AG04449 (cell line): ENCODE results near the gene SPOCK3.
"Not testable (repeated sequence)": the region's sequence is repeated elsewhere in the genome, so short reads cannot be mapped to it uniquely, and the experiment has no call there.

Source experiments
- CTCF ChIA-PET: fragments of 350-600 bp; formaldehyde crosslinking; extraction: SDS; loops from one replicate; lab custom pipeline; 2021; ENCODE audit warnings: antibody characterized with exemption; lab: Yijun Ruan, JAX
- POLR2A ChIA-PET: fragments of 400-600, 350-600 bp; formaldehyde crosslinking; extraction: SDS; loops from one replicate; lab custom pipeline; 2020; ENCODE audit warnings: antibody characterized with exemption, inconsistent platforms; lab: Yijun Ruan, JAX
- DNase-seq: peaks from one replicate; pipeline ENCODE4 v3.0.0-alpha.2; 2010; ENCODE audit warnings: low read depth, low spot score
- H3K4me3 ChIP-seq: 2 replicates; pipeline ENCODE4 v1.5.1; 2011; ENCODE audit warnings: low read depth, mild to moderate bottlenecking, control low read depth, low read length
- CTCF ChIP-seq: IDR thresholded peaks from one replicate; pipeline ENCODE4 v1.5.1; 2011; ENCODE audit warnings: mild to moderate bottlenecking, moderate library complexity, low read length, control low read depth, inconsistent platforms; ENCODE audit not compliant: insufficient read depth; ENCODE audit errors: missing control alignments

The SPOCK3 gene

GRCh38 chr4:166989886-166990285 is 244.4 kb downstream of the SPOCK3 start:
- no peak for DNase-seq
- no peak overlapping the region for H3K4me3 ChIP-seq
- TF ChIP-seq CTCF: no peak
- ChIA-PET POLR2A (no interaction called here), CTCF (no interaction called here)

- DNase-seq: no peak
- H3K4me3 ChIP-seq: no peak overlapping the region
- TF ChIP-seq CTCF: no peak
- CTCF ChIA-PET: no interaction called here
- POLR2A ChIA-PET: no interaction called here
Observed at GRCh38 chr4:166987026-166987425, 247.3 kb downstream of the SPOCK3 start.

GRCh38 chr4:166981847-166982246 is 252.4 kb downstream of the SPOCK3 start:
- no peak for TF ChIP-seq CTCF
- POLR2A ChIA-PET: no interaction called here

GRCh38 chr4:166980419-166980818 is 253.9 kb downstream of the SPOCK3 start:
- DNase-seq: no peak
- no peak for TF ChIP-seq CTCF
- CTCF ChIA-PET: no interaction called here
- H3K4me3 ChIP-seq: no peak overlapping the region
- POLR2A ChIA-PET: no interaction called here

More at GRCh38 chr4:166981847-166982246, 252.4 kb downstream of the SPOCK3 start:
- no peak for DNase-seq
- CTCF ChIA-PET: no interaction called here
- no peak overlapping the region for H3K4me3 ChIP-seq

- no peak for DNase-seq
- no peak overlapping the region for H3K4me3 ChIP-seq
- ChIA-PET CTCF (no interaction called here), POLR2A (no interaction called here)
- TF ChIP-seq CTCF: no peak
Observed at GRCh38 chr4:166977596-166977995, 256.7 kb downstream of the SPOCK3 start.

GRCh38 chr4:166972071-166972470 is 262.2 kb downstream of the SPOCK3 start:
- CTCF ChIA-PET: no interaction called here
- POLR2A ChIA-PET: no interaction called here
- TF ChIP-seq CTCF: no peak
- DNase-seq: no peak
- H3K4me3 ChIP-seq: no peak overlapping the region

- DNase-seq, CTCF ChIA-PET, POLR2A ChIA-PET, H3K4me3 ChIP-seq: not testable (repeated sequence)
Observed at GRCh38 chr4:166968219-166968618, 266.1 kb downstream of the SPOCK3 start.
